ENCODE results near the gene PKIG. TPM values are rescaled to one million over a fixed set of nuclear protein-coding genes. Genes with fewer than 3 reads are reported as not detected.
A peak's percentile ranks its signal among the peaks of the same experiment; 100 is the strongest.

PKIG gene
- polyA plus RNA-seq, 1 donor from 2014 or later = 174 TPM

GRCh38 chr20:44610313-44610962 lies 28.1 kb downstream of the PKIG start:
- Histone ChIP-seq H3K9me3 (ENCODE audit: low read length) (no peaks in the 10 kb centered on the region), H3K9ac (ENCODE audit: low read length) (peak overlapping the region; percentile 27), H3K4me2 (ENCODE audit: low read length) (no peak overlapping the region), H3F3A (ENCODE audit: insufficient read depth, low read length, poor library complexity, severe bottlenecking) (no peaks in the 10 kb centered on the region), H2AFZ (ENCODE audit: low read depth, low read length) (no peak overlapping the region), H3K79me2 (replicated peaks; ENCODE audit: insufficient read depth, low read length) (no peaks in the 10 kb centered on the region), H3K9me2 (ENCODE audit: insufficient read depth, low read length) (no peaks in the 10 kb centered on the region), H3K27me3 (ENCODE audit: insufficient read depth, low read depth, low read length) (no peaks in the 10 kb centered on the region), H3K27ac (ENCODE audit: low read length) (no peak overlapping the region), H4K20me1 (ENCODE audit: insufficient read depth) (no peaks in the 10 kb centered on the region), H3K36me3 (ENCODE audit: insufficient read depth, low read length) (no peaks in the 10 kb centered on the region), H3K4me3 (ENCODE audit: low read length) (no peak overlapping the region)
- no peak for TF ChIP-seq REST (IDR thresholded peaks at IDR 0.05; ENCODE audit: borderline replicate concordance)
- peak; percentile 45 for TF ChIP-seq SMC3 (conservative IDR thresholded peaks at IDR 0.05; ENCODE audit: poor library complexity)

GRCh38 chr20:44613575-44613974 lies 31.2 kb downstream of the PKIG start:
- no peak overlapping the region for H2AFZ ChIP-seq (ENCODE audit: low read depth, low read length)
- H3K9me2 ChIP-seq (ENCODE audit: insufficient read depth, low read length) = no peaks in the 10 kb centered on the region
- no peaks in the 10 kb centered on the region for H3K27me3 ChIP-seq (ENCODE audit: insufficient read depth, low read depth, low read length)
- TF ChIP-seq SMC3 (conservative IDR thresholded peaks at IDR 0.05; ENCODE audit: poor library complexity) (no peak), MXI1 (conservative IDR thresholded peaks at IDR 0.05; ENCODE audit: poor library complexity, severe bottlenecking) (no peak), EP300 (conservative IDR thresholded peaks at IDR 0.05; ENCODE audit: poor library complexity, severe bottlenecking) (no peak), EZH2 (IDR thresholded peaks at IDR 0.05; ENCODE audit: borderline replicate concordance, insufficient read depth, low read length, poor library complexity, severe bottlenecking) (no peak), RAD21 (conservative IDR thresholded peaks at IDR 0.05) (no peak), REST (IDR thresholded peaks at IDR 0.05; ENCODE audit: borderline replicate concordance) (no peak), TAF1 (IDR thresholded peaks at IDR 0.05; ENCODE audit: low read depth) (no peak), CTCF (IDR thresholded peaks at IDR 0.05; ENCODE audit: poor library complexity, severe bottlenecking) (no peak), POLR2AphosphoS5 (IDR thresholded peaks at IDR 0.05) (no peak)
- no peaks in the 10 kb centered on the region for H3K79me2 ChIP-seq (replicated peaks; ENCODE audit: insufficient read depth, low read length)
- no peak overlapping the region for H3K4me3 ChIP-seq (ENCODE audit: low read length)
- H3F3A ChIP-seq (ENCODE audit: insufficient read depth, low read length, poor library complexity, severe bottlenecking) = no peaks in the 10 kb centered on the region
- H3K4me2 ChIP-seq (ENCODE audit: low read length) = no peak overlapping the region
- H3K27ac ChIP-seq (ENCODE audit: low read length) = no peak overlapping the region
- no peaks in the 10 kb centered on the region for H4K20me1 ChIP-seq (ENCODE audit: insufficient read depth)
- H3K9ac ChIP-seq (ENCODE audit: low read length) = no peak overlapping the region
- no peaks in the 10 kb centered on the region for H3K36me3 ChIP-seq (ENCODE audit: insufficient read depth, low read length)
- no peaks in the 10 kb centered on the region for H3K9me3 ChIP-seq (ENCODE audit: low read length)

Data from neural cell (in vitro differentiated cells).